ENCODE data around the gene KRTAP1-4.

KRTAP1-4 gene

GRCh38 chr17:41012326-41013120 is 17.5 kb downstream of the KRTAP1-4 start:
- no peak for DNase-seq (ENCODE audit: extremely low read depth, low read depth)
- no peak overlapping the region for H3K4me3 ChIP-seq (replicated peaks; ENCODE audit: low read depth, low read length)
- no peak for TF ChIP-seq CTCF (IDR thresholded peaks at IDR 0.05; ENCODE audit: low read depth, low read length, missing control alignments)

- DNase-seq (ENCODE audit: extremely low read depth, low read depth) = no peak
- TF ChIP-seq CTCF (IDR thresholded peaks at IDR 0.05; ENCODE audit: low read depth, low read length, missing control alignments) = no peak
- H3K4me3 ChIP-seq (replicated peaks; ENCODE audit: low read depth, low read length) = no peak overlapping the region
These were observed 19.6 kb downstream of the KRTAP1-4 start for GRCh38 chr17:41010441-41010840.

DNA sequence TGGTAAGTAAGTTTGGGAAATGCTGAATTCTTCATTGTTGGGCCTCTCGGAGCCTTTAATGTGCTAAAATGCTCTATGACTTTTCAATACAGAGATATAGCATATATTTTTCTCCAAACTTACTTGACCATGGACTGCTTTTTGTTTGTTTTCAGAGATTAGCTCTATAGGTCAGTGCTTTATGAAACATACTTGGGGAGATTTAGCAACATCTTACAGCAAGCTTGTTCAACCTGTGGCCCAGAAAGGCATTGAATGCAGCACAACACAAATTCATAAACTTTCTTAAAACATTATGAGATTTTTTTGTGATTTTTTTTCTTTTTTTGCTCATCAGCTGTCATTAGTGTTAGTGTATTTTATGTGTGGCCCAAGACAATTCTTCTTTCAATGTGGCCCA is 20.1 kb downstream of the KRTAP1-4 start:
- H3K4me3 ChIP-seq (replicated peaks; ENCODE audit: low read depth, low read length) = no peak overlapping the region
- TF ChIP-seq CTCF (IDR thresholded peaks at IDR 0.05; ENCODE audit: low read depth, low read length, missing control alignments) = no peak
- DNase-seq (ENCODE audit: extremely low read depth, low read depth) = no peak

- no peak for TF ChIP-seq CTCF (IDR thresholded peaks at IDR 0.05; ENCODE audit: low read depth, low read length, missing control alignments)
- no peak overlapping the region for H3K4me3 ChIP-seq (replicated peaks; ENCODE audit: low read depth, low read length)
- DNase-seq (ENCODE audit: extremely low read depth, low read depth) = no peak
These were observed 20.7 kb downstream of the KRTAP1-4 start for GRCh38 chr17:41009301-41009760.

DNA sequence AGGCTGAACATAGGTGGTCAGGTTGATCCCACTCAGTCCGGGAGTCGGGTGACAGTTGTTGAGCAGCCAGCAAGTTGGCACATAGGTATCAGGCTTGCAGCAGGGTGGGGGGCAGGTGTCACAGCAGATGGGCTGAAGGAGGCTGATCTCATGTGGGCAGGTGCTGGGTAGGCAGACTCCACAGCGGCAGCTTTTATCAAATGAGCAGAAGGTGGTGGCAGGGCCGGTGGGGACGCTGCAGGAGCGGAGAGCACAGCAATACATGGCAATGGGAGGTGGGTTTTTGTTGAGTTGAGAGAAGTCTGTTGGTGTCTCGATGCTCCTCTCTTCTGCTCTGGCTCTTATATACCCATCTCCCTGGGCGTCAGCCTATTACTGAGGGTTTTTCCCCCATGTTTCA is 21.2 kb downstream of the KRTAP1-4 start, which contains the start of gene KRTAP3-1:
Gene KRTAP3-1 (minus strand): TSS at position 318 of the 400 bp plus-strand sequence. CDS start 54 bp downstream, at position 264.
- TF ChIP-seq CTCF (IDR thresholded peaks at IDR 0.05; ENCODE audit: low read depth, low read length, missing control alignments) = no peak
- no peak within 1 kb of the TSS for H3K4me3 ChIP-seq (replicated peaks; ENCODE audit: low read depth, low read length)
- no peak for DNase-seq (ENCODE audit: extremely low read depth, low read depth)

- no peak overlapping the region for H3K4me3 ChIP-seq (replicated peaks; ENCODE audit: low read depth, low read length)
- no peak for DNase-seq (ENCODE audit: extremely low read depth, low read depth)
- TF ChIP-seq CTCF (IDR thresholded peaks at IDR 0.05; ENCODE audit: low read depth, low read length, missing control alignments) = no peak
These were observed 25.6 kb downstream of the KRTAP1-4 start for GRCh38 chr17:41004397-41004796.

Data from HFF-Myc (cell line).